Measurements from ENCODE around the gene SRC.

Gene SRC

GRCh38 chr20:37345339-37346235 is at the start of gene SRC:
SRC (plus strand) TSS chr20:37346140; CDS start chr20:37384154, 38,014 bp downstream.
- peak; percentile 40 to 54 for DNase-seq

- no peak for DNase-seq
These were observed 49.6 kb upstream of the SRC start for GRCh38 chr20:37296371-37296770.

- no peak for DNase-seq
These were observed 48.7 kb upstream of the SRC start for GRCh38 chr20:37297066-37297736.

- DNase-seq: no peak
These were observed 47.6 kb upstream of the SRC start for GRCh38 chr20:37298190-37298939.

- no peak for DNase-seq
These were observed 46.0 kb upstream of the SRC start for GRCh38 chr20:37299718-37300528.

GRCh38 chr20:37301120-37301519 is 44.8 kb upstream of the SRC start:
- no peak for DNase-seq

- no peak for DNase-seq
These were observed 44.4 kb upstream of the SRC start for GRCh38 chr20:37301558-37301957.

GRCh38 chr20:37302981-37303380 is 43.0 kb upstream of the SRC start:
- DNase-seq: no peak

- DNase-seq: no peak
These were observed 42.3 kb upstream of the SRC start for GRCh38 chr20:37303637-37304036.

- no peak for DNase-seq
These were observed 40.9 kb upstream of the SRC start for GRCh38 chr20:37305079-37305478.

- DNase-seq: no peak
These were observed 40.1 kb upstream of the SRC start for GRCh38 chr20:37305839-37306238.

GRCh38 chr20:37308086-37309050 is 37.6 kb upstream of the SRC start:
- no peak for DNase-seq

GRCh38 chr20:37309290-37309689 is 36.6 kb upstream of the SRC start:
- no peak for DNase-seq

GRCh38 chr20:37309936-37310590 is 35.9 kb upstream of the SRC start:
- DNase-seq: no peak

- no peak for DNase-seq
These were observed 35.0 kb upstream of the SRC start for GRCh38 chr20:37310951-37311350.

GRCh38 chr20:37311710-37312355 is 34.1 kb upstream of the SRC start:
- DNase-seq: no peak

- no peak for DNase-seq
These were observed 32.3 kb upstream of the SRC start for GRCh38 chr20:37313546-37314091.

- no peak for DNase-seq
These were observed 31.8 kb upstream of the SRC start for GRCh38 chr20:37314099-37314498.

- no peak for DNase-seq
These were observed 31.3 kb upstream of the SRC start for GRCh38 chr20:37314617-37315016.

GRCh38 chr20:37315021-37315451 is 30.9 kb upstream of the SRC start:
- DNase-seq: no peak

Data from NCI-H2081 (cell line).